GM12878 (cell line): Measurements from ENCODE around the gene CPLX1. TPM values are rescaled to one million over a fixed set of nuclear protein-coding genes. Genes with fewer than 3 reads are reported as not detected.

ENCODE experiments used
- ATAC-seq: fragments of 200-7000 bp; cut with Tn5 transposase; 3 replicates; pipeline ENCODE4 v1.9.1; 2020; ENCODE audit warnings: mild to moderate bottlenecking, moderate library complexity
- BruUV-seq: library from RNA; stranded (reverse); fragments of 400-500 nt; replicated peaks from 2 replicates; lab custom pipeline; 2021; lab: Mats Ljungman, UMichigan
- CTCF ChIA-PET: fragments of 300-600 bp; sonication (Branson Sonifier 250); formaldehyde crosslinking; extraction: SDS; loops from one replicate; lab custom pipeline; 2021; ENCODE audit warnings: inconsistent platforms; lab: Yijun Ruan, JAX
- POLR2A ChIA-PET: fragments of 350-600 bp; formaldehyde crosslinking; extraction: SDS; loops from one replicate; lab custom pipeline; 2021; ENCODE audit warnings: inconsistent platforms; lab: Charles Lee
- RAD21 ChIA-PET: fragments of 300-600 bp; sonication (Branson Sonifier 250); formaldehyde crosslinking; loops from one replicate; lab custom pipeline; 2023; ENCODE audit warnings: antibody characterized with exemption; ENCODE audit not compliant: unreplicated experiment; lab: Charles Lee
- SMC1A ChIA-PET: fragments of 300-600 bp; sonication (Branson Sonifier 250); formaldehyde crosslinking; loops from one replicate; lab custom pipeline; 2023; ENCODE audit not compliant: unreplicated experiment, uncharacterized antibody; lab: Charles Lee
- DNase-seq: peaks from one replicate; pipeline ENCODE4 v3.0.0-alpha.2; 2011; ENCODE audit warnings: low read depth, low spot score
- FAIRE-seq: peaks from 3 replicates; lab custom pipeline; 2011; peaks lifted over from hg19 to GRCh38; lab: Jason Lieb, UNC
- H2AFZ ChIP-seq: 2 replicates; pipeline ENCODE4 v1.6.0; 2011; ENCODE audit warnings: low read depth, low read length, control low read depth; ENCODE audit not compliant: control insufficient read depth
- H3K27ac ChIP-seq: 2 replicates; pipeline ENCODE4 v1.5.1; 2011; ENCODE audit warnings: control low read depth; ENCODE audit not compliant: control insufficient read depth, insufficient read depth
- H3K27me3 ChIP-seq, 2 experiments: replicated peaks in 1 of 2; 2 replicates each; pipeline versions ENCODE4 v1.6.0 to v1.6.1; 2011; ENCODE audit warnings: low read length in 1 of 2; ENCODE audit not compliant: control insufficient read depth in 2 of 2, insufficient read depth in 2 of 2
- H3K36me3 ChIP-seq, 2 experiments: 2 replicates each; pipeline ENCODE4 v1.5.1; 2011; ENCODE audit warnings: low read length in 1 of 2; ENCODE audit not compliant: control insufficient read depth in 2 of 2, insufficient read depth in 2 of 2
- H3K4me1 ChIP-seq: 2 replicates; pipeline ENCODE4 v1.6.1; 2011; ENCODE audit warnings: mild to moderate bottlenecking, low read length, moderate library complexity, mixed read lengths; ENCODE audit not compliant: control insufficient read depth, insufficient read depth
- H3K4me2 ChIP-seq: 2 replicates; pipeline ENCODE4 v1.6.0; 2011; ENCODE audit warnings: control low read depth; ENCODE audit not compliant: control insufficient read depth, insufficient read depth
- H3K4me3 ChIP-seq: fragments of 200-600 bp; sonication (generic); 2 replicates; pipeline ENCODE4 v1.5.1; 2016
- H3K79me2 ChIP-seq: 2 replicates; pipeline ENCODE4 v1.6.0; 2011; ENCODE audit warnings: low read length; ENCODE audit not compliant: control insufficient read depth, insufficient read depth
- H3K9ac ChIP-seq: 2 replicates; pipeline ENCODE4 v1.8.0; 2011; ENCODE audit warnings: low read length, control low read depth, mixed read lengths; ENCODE audit not compliant: control insufficient read depth, insufficient read depth
- H3K9me3 ChIP-seq: replicated peaks from 3 replicates; pipeline ENCODE4 v1.5.1; 2011; ENCODE audit warnings: mild to moderate bottlenecking, low read length; ENCODE audit not compliant: control insufficient read depth, insufficient read depth
- H4K20me1 ChIP-seq: 2 replicates; pipeline ENCODE4 v1.6.0; 2011; ENCODE audit not compliant: control insufficient read depth, insufficient read depth
- CHD1 ChIP-seq: IDR thresholded peaks from 2 replicates; pipeline ENCODE4 v1.6.1; 2012; ENCODE audit warnings: low read depth, low read length, improper control_type of control experiment
- FOXK2 ChIP-seq: fragments of 450-650 bp; IDR thresholded peaks from 2 replicates; pipeline ENCODE4 v1.6.1; 2017; ENCODE audit warnings: mild to moderate bottlenecking, moderate library complexity
- JUND ChIP-seq: IDR thresholded peaks from 2 replicates; pipeline ENCODE4 v1.6.1; 2012; ENCODE audit warnings: low read depth, mild to moderate bottlenecking, low read length, improper control_type of control experiment, moderate library complexity
- PAX8 ChIP-seq: fragments of 450-650 bp; IDR thresholded peaks from 2 replicates; pipeline ENCODE4 v1.6.1; 2017; ENCODE audit warnings: mild to moderate bottlenecking, moderate library complexity
- POLR2AphosphoS2 ChIP-seq: IDR thresholded peaks from 2 replicates; pipeline ENCODE4 v1.6.1; 2011; ENCODE audit warnings: low read depth, mild to moderate bottlenecking, low read length, improper control_type of control experiment, moderate library complexity
- RUNX3 ChIP-seq: IDR thresholded peaks from 2 replicates; pipeline ENCODE4 v1.6.1; 2012; ENCODE audit warnings: low read length, inconsistent platforms
- TARDBP ChIP-seq: IDR thresholded peaks from 2 replicates; pipeline ENCODE4 v1.6.1; 2016; ENCODE audit warnings: borderline replicate concordance
- YBX1 ChIP-seq: fragments of 450-650 bp; IDR thresholded peaks from 2 replicates; pipeline ENCODE4 v1.6.1; 2016; ENCODE audit warnings: antibody characterized with exemption
- WGBS: methylation state at CpG from one replicate; pipeline ENCODE4 v1.1.6; 2016; ENCODE audit warnings: low lambda C conversion rate; ENCODE audit not compliant: insufficient replicate concordance, insufficient coverage; ENCODE audit errors: missing lambda C conversion rate; 5-methylcytosine and 5-hydroxymethylcytosine counted together
- in situ Hi-C: fragments of 300-500 bp; cut with MboI; formaldehyde crosslinking; loops from 9 replicates; pipeline ENCODE4 v1.14.3; 2018; ENCODE audit warnings: mixed read lengths
- intact Hi-C: fragments of 100-400 bp; cut with micrococcal nuclease; formaldehyde crosslinking; loops from one replicate; pipeline ENCODE4 v1.14.2; 2022; ENCODE audit not compliant: unreplicated experiment
- polyA plus RNA-seq, 11 experiments: library from polyadenylated mRNA; depleted of rRNA in 4 of 11; unstranded in 6 of 11; stranded (reverse) in 5 of 11; fragments of >200 nt; fragmentation: Nextera tagmentation in 4 of 11; fragmentation: Illumina TruSeq in 1 of 11; extraction: Ambion mirVana in 4 of 11; extraction: Trizol in 1 of 11; gene quantifications; 1 replicate in 1 of 11; 2 replicates in 10 of 11; pipeline versions ENCODE4 v1.2.1 to v1.2.3, GENCODE V29; 2011 to 2016; ENCODE audit warnings: inconsistent platforms in 2 of 11, missing spikeins in 2 of 11, low read depth in 1 of 11
- total RNA-seq, 4 experiments: library from RNA; depleted of rRNA in 3 of 4; stranded (reverse); fragments of >200 nt in 3 of 4; fragmentation: Illumina TruSeq in 1 of 4; extraction: Trizol in 1 of 4; gene quantifications; 2 replicates each; pipeline versions ENCODE4 v1.2.1 to v1.2.3, GENCODE V29; 2013 to 2021
- TF ChIP-seq, protein P1 (sequence below): fragments of 150-350 bp; IDR thresholded peaks from 2 replicates; pipeline ENCODE4 v1.6.1; 2016; ENCODE audit warnings: low read depth, low read length

CPLX1 gene
- total and polyA plus RNA-seq, 10 of the 15 experiments (the other 5 are each of a cell fraction or from before 2014, with no cell fraction given) = 0.04 to 1.2 (median 0.13) TPM; not detected in 5

DNA sequence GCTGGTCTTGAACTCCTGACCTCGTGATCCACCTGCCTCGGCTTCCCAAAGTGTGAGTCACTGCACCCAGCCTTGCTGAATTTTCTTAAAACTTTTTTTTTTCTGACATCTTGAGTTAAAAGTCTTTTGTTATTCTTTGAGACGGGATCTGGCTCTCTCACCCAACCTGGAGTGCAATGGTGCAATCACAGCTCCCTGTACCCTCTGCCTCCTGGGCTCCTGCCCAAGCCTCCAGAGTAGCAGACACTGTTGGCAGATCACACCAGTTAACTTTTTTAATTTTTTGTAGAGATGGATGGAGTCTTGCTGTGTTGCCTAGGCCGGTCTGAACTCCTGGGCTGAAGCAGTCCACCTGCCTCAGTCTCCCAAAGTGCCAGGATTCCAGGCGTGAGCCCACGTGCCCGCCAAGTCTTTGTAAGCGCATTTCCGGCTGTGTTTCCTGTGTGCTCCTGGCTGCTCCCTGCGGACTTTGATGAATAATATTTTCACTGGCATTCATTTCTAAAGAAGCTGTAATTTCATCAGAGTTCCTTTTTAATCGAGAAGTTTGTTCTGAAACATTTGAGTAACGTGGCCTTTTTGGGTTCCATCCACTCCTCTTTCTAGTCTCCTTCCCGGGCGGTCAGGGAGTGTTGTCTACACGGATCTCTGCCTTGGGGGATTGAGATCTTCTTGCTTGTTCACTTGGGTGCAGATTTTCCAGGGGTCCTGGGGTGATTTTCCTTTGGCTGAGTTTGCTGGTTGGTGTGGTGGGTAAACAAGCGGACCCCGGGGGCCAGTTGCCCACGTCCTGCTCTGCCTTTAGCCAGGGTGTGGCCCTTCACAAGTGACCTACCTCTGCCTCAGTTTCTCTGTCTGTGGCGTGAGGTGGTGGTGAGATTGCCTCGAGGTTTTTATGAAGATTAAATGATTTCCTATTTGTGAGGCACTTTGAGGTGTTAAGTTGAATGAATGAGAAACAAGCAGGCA, 75.9 kb downstream of the CPLX1 start (continued):
- TF ChIP-seq, protein P1, sequence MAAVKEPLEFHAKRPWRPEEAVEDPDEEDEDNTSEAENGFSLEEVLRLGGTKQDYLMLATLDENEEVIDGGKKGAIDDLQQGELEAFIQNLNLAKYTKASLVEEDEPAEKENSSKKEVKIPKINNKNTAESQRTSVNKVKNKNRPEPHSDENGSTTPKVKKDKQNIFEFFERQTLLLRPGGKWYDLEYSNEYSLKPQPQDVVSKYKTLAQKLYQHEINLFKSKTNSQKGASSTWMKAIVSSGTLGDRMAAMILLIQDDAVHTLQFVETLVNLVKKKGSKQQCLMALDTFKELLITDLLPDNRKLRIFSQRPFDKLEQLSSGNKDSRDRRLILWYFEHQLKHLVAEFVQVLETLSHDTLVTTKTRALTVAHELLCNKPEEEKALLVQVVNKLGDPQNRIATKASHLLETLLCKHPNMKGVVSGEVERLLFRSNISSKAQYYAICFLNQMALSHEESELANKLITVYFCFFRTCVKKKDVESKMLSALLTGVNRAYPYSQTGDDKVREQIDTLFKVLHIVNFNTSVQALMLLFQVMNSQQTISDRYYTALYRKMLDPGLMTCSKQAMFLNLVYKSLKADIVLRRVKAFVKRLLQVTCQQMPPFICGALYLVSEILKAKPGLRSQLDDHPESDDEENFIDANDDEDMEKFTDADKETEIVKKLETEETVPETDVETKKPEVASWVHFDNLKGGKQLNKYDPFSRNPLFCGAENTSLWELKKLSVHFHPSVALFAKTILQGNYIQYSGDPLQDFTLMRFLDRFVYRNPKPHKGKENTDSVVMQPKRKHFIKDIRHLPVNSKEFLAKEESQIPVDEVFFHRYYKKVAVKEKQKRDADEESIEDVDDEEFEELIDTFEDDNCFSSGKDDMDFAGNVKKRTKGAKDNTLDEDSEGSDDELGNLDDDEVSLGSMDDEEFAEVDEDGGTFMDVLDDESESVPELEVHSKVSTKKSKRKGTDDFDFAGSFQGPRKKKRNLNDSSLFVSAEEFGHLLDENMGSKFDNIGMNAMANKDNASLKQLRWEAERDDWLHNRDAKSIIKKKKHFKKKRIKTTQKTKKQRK = no peak
- TF ChIP-seq JUND = no peak
- TF ChIP-seq FOXK2 = no peak

DNA sequence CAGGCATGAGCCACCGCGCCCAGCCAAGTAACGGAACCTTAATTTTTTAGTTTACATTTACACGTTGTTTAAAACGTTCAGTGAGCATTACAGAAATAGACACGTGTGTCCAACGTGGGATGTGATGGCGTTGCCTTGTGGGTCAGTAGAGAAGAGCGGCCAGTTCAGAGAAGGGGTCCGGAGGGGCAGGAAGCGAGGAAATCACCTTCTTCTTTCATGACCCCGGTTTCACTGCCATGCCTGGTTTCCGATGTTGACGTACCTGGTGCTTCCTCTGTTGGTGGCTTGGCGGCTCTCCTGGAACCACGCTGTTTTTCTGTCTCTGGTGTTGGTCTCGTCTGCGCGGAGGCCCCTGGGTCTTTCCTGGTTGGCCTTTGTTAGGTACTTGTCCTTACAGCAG, 77.5 kb downstream of the CPLX1 start:
- POLR2A ChIA-PET = no interaction called here
- 94% methylated on average over 19 of the region's 19 CpGs for WGBS
- no peak for DNase-seq

More for the DNA sequence above, 77.5 kb downstream of the CPLX1 start:
- no peaks in the 10 kb centered on the region for H3K79me2 ChIP-seq
- ChIA-PET SMC1A (no interaction called here), CTCF (no interaction called here)
- peaks cover 10% of the 10 kb centered on the region in 2 experiments; a peak in 3 of 4 replicates for H3K36me3 ChIP-seq
- H3K9ac ChIP-seq = no peak overlapping the region
- H3K27ac ChIP-seq = no peak overlapping the region
- FAIRE-seq = no peak
- no peaks in the 10 kb centered on the region for H3K27me3 ChIP-seq
- H2AFZ ChIP-seq = no peak overlapping the region
- no peak for TF ChIP-seq YBX1
- TF ChIP-seq CHD1 = no peak
- no peak for TF ChIP-seq RUNX3
- no peak for TF ChIP-seq PAX8
- no peak for TF ChIP-seq TARDBP
- TF ChIP-seq POLR2AphosphoS2 = no peak
- TF ChIP-seq, all 136 proteins: peak for 0
- no peaks in the 10 kb centered on the region for H3K4me1 ChIP-seq
- no peaks in the 10 kb centered on the region for H3K9me3 ChIP-seq
- RAD21 ChIA-PET = no interaction called here
- no peak overlapping the region for H3K4me3 ChIP-seq
- intact Hi-C loops (no loop called here), in situ Hi-C loops (no loop called here)
- no peaks in the 10 kb centered on the region for H4K20me1 ChIP-seq
- no peak overlapping the region for H3K4me2 ChIP-seq
- BruUV-seq = no TSS peak
- ATAC-seq = no peak
